Endothelial cell of umbilical vein (primary cell): ENCODE measurements around the gene SINHCAF. TPM values are rescaled to one million over a fixed set of nuclear protein-coding genes. Genes with fewer than 3 reads are reported as not detected.
A peak's percentile ranks its signal among the peaks of the same experiment; 100 is the strongest.

Experiments used
- BruUV-seq: library from RNA; stranded (reverse); fragments of 400-500 nt; replicated peaks from 2 replicates; lab custom pipeline; 2021; lab: Mats Ljungman, UMichigan
- CTCF ChIA-PET: fragments of 300-600, 350-600 bp; sonication (Branson Sonifier 250); formaldehyde crosslinking; loops from one replicate; lab custom pipeline; 2021; ENCODE audit warnings: antibody characterized with exemption, inconsistent platforms; lab: Charles Lee
- POLR2A ChIA-PET: fragments of 300-600, 350-600 bp; sonication (Branson Sonifier 250); formaldehyde crosslinking; loops from one replicate; lab custom pipeline; 2021; ENCODE audit warnings: antibody characterized with exemption, inconsistent platforms; lab: Charles Lee
- DNase-seq: peaks from one replicate; pipeline ENCODE4 v3.0.0-alpha.2; 2011; ENCODE audit warnings: low read depth, low spot score
- FAIRE-seq: peaks from 2 replicates; lab custom pipeline; 2011; peaks lifted over from hg19 to GRCh38; lab: Jason Lieb, UNC
- H2AFZ ChIP-seq: 2 replicates; pipeline ENCODE4 v1.6.0; 2012; ENCODE audit warnings: low read depth, low read length, control low read depth, inconsistent platforms
- H3K27ac ChIP-seq: 2 replicates; pipeline ENCODE4 v1.5.1; 2011; ENCODE audit warnings: low read depth, mild to moderate bottlenecking, control low read depth, low read length, moderate library complexity; ENCODE audit not compliant: insufficient read depth
- H3K27me3 ChIP-seq, 2 experiments: 2 replicates each; pipeline versions ENCODE4 v1.6.0 to v1.6.1; 2011; ENCODE audit warnings: low read length in 2 of 2, mixed read lengths in 1 of 2; ENCODE audit not compliant: control insufficient read depth in 2 of 2, insufficient read depth in 2 of 2
- H3K36me3 ChIP-seq, 2 experiments: 2 replicates in 1 of 2; 3 replicates in 1 of 2; pipeline ENCODE4 v1.5.1; 2011; ENCODE audit warnings: low read length in 2 of 2, mild to moderate bottlenecking in 1 of 2, moderate library complexity in 1 of 2; ENCODE audit not compliant: control insufficient read depth in 2 of 2, insufficient read depth in 2 of 2; ENCODE audit errors: extremely low read depth in 1 of 2
- H3K4me1 ChIP-seq: 3 replicates; pipeline ENCODE4 v1.5.1; 2011; ENCODE audit warnings: mild to moderate bottlenecking, low read length; ENCODE audit not compliant: control insufficient read depth, insufficient read depth; ENCODE audit errors: extremely low read depth
- H3K4me2 ChIP-seq: 2 replicates; pipeline ENCODE4 v1.6.1; 2011; ENCODE audit warnings: low read length, control low read depth, mixed read lengths; ENCODE audit not compliant: insufficient read depth
- H3K4me3 ChIP-seq, 3 experiments: fragments of 200-600 bp in 1 of 3; sonication (generic), shearing (Covaris generic) in 1 of 3; replicated peaks in 1 of 3; 2 replicates each; pipeline ENCODE4 v1.5.1; 2011 to 2016; ENCODE audit warnings: control low read depth in 3 of 3, low read length in 3 of 3, mild to moderate bottlenecking in 2 of 3, inconsistent platforms in 1 of 3, low read depth in 1 of 3, moderate library complexity in 1 of 3; ENCODE audit not compliant: insufficient read depth in 1 of 3
- H3K79me2 ChIP-seq: 2 replicates; pipeline ENCODE4 v1.6.0; 2012; ENCODE audit warnings: low read length, inconsistent platforms; ENCODE audit not compliant: control insufficient read depth, insufficient read depth
- H3K9ac ChIP-seq: replicated peaks from 2 replicates; pipeline ENCODE3; 2011; ENCODE audit warnings: low read length, control low read depth; ENCODE audit not compliant: insufficient read depth; ENCODE audit errors: extremely low read depth
- H3K9me1 ChIP-seq: replicated peaks from 3 replicates; pipeline ENCODE4 v1.6.0; 2011; ENCODE audit warnings: mild to moderate bottlenecking, low read length; ENCODE audit not compliant: control insufficient read depth, insufficient read depth; ENCODE audit errors: extremely low read depth
- H3K9me3 ChIP-seq: replicated peaks from 2 replicates; pipeline ENCODE4 v1.5.1; 2012; ENCODE audit warnings: low read length, inconsistent platforms; ENCODE audit not compliant: control insufficient read depth, insufficient read depth
- H4K20me1 ChIP-seq: replicated peaks from 2 replicates; pipeline ENCODE3; 2011; ENCODE audit warnings: mild to moderate bottlenecking, low read length; ENCODE audit not compliant: control insufficient read depth, insufficient read depth; ENCODE audit errors: extremely low read depth
- CTCF ChIP-seq, 2 donors: IDR thresholded peaks; 1 replicate in 1 of 2; 2 replicates in 1 of 2; pipeline ENCODE4 v1.5.1; 2011; ENCODE audit warnings: low read length in 2 of 2, mild to moderate bottlenecking in 2 of 2, moderate library complexity in 2 of 2, control low read depth in 1 of 2, inconsistent platforms in 1 of 2, low read depth in 1 of 2; ENCODE audit not compliant: insufficient read depth in 1 of 2; ENCODE audit errors: extremely low read depth in 1 of 2
- EZH2 ChIP-seq: IDR thresholded peaks from 2 replicates; pipeline ENCODE4 v1.6.1; 2012; ENCODE audit warnings: borderline replicate concordance, low read depth, mild to moderate bottlenecking, moderate library complexity, low read length, inconsistent platforms; ENCODE audit not compliant: severe bottlenecking
- FOS ChIP-seq: IDR thresholded peaks from 2 replicates; pipeline ENCODE4 v1.6.1; 2011; ENCODE audit warnings: mild to moderate bottlenecking, low read length, moderate library complexity, borderline replicate concordance; ENCODE audit not compliant: insufficient read depth
- JUN ChIP-seq: IDR thresholded peaks from 2 replicates; pipeline ENCODE4 v1.6.1; 2011; ENCODE audit warnings: borderline replicate concordance, low read depth; ENCODE audit not compliant: insufficient read length, insufficient read depth
- MAX ChIP-seq: IDR thresholded peaks from 2 replicates; pipeline ENCODE4 v1.6.1; 2011; ENCODE audit not compliant: insufficient read depth, insufficient read length
- POLR2A ChIP-seq: IDR thresholded peaks from 2 replicates; pipeline ENCODE4 v1.6.1; 2012; ENCODE audit warnings: low read depth, mild to moderate bottlenecking, control low read depth, low read length
- POLR2AphosphoS5 ChIP-seq: IDR thresholded peaks from 2 replicates; pipeline ENCODE4 v1.6.1; 2012; ENCODE audit warnings: low read depth, mild to moderate bottlenecking, control low read depth, low read length, moderate library complexity; ENCODE audit not compliant: insufficient read depth
- dilution Hi-C: fragments of 300-500 bp; cut with MboI; formaldehyde crosslinking; loops from one replicate; pipeline ENCODE4 v1.15.0; 2019; ENCODE audit warnings: low sequenced_read_pairs; ENCODE audit not compliant: extremely low pct_ligation_motif_present
- intact Hi-C: fragments of 100-400 bp; cut with micrococcal nuclease; formaldehyde crosslinking; loops from one replicate; pipeline ENCODE4 v1.10.0; 2022
- polyA plus RNA-seq, 4 experiments: library from polyadenylated mRNA; depleted of rRNA in 3 of 4; stranded (reverse) in 3 of 4; unstranded in 1 of 4; fragments of >200 nt; gene quantifications; 2 replicates each; pipeline versions ENCODE4 v1.2.1 to v1.2.3, GENCODE V29; 2011 to 2012; ENCODE audit warnings: missing spikeins in 1 of 4
- total RNA-seq: library from RNA; stranded (reverse); gene quantifications from 2 replicates; pipeline ENCODE4 v1.2.3, GENCODE V29; 2021

SINHCAF gene
- total and polyA plus RNA-seq, 2 donors (not counting 3 experiments of a cell fraction or from before 2014, with no cell fraction given): 19.3 to 83.4 TPM

- BruUV-seq: no TSS peak
- POLR2A ChIA-PET: no interaction called here
- CTCF ChIA-PET: no interaction called here
Measured at GRCh38 chr12:31315044-31315715, 10.8 kb downstream of the SINHCAF start.

More at GRCh38 chr12:31315044-31315715, 10.8 kb downstream of the SINHCAF start:
- dilution Hi-C loops (no loop called here), intact Hi-C loops (no loop called here)
- no peak overlapping the region for H3K9ac ChIP-seq
- TF ChIP-seq POLR2AphosphoS5: no peak
- TF ChIP-seq EZH2: no peak
- TF ChIP-seq MAX: no peak
- no peak for TF ChIP-seq JUN
- TF ChIP-seq POLR2A: no peak
- TF ChIP-seq FOS: no peak
- no peak for TF ChIP-seq CTCF (IDR thresholded peaks at IDR 0.05; ENCODE audit: extremely low read depth in 1 of 2, insufficient read depth in 1 of 2, low read depth in 1 of 2, low read length in 2 of 2)
- H3K79me2 ChIP-seq: peaks cover 99% of the 10 kb centered on the region
- no peak overlapping the region for H3K4me2 ChIP-seq
- H2AFZ ChIP-seq: no peak overlapping the region
- no peaks in the 10 kb centered on the region for H3K9me3 ChIP-seq
- H3K4me3 ChIP-seq: no peak overlapping the region
- H3K27ac ChIP-seq: no peak overlapping the region
- no peaks in the 10 kb centered on the region for H3K27me3 ChIP-seq
- H3K4me1 ChIP-seq: peaks cover 32% of the 10 kb centered on the region
- DNase-seq: peak; percentile 31
- H3K9me1 ChIP-seq: no peaks in the 10 kb centered on the region
- H3K36me3 ChIP-seq: no peaks in the 10 kb centered on the region
- peaks cover 14% of the 10 kb centered on the region for H4K20me1 ChIP-seq
- FAIRE-seq: no peak
